H9 (cell line): ENCODE measurements around the gene PLCB1. TPM values are rescaled to one million over a fixed set of nuclear protein-coding genes. Genes with fewer than 3 reads are reported as not detected.

Source experiments
- DNase-seq: peaks from one replicate; pipeline ENCODE4 v3.0.0-alpha.2; 2017
- H2AFZ ChIP-seq: one replicate; pipeline ENCODE4 v1.6.1; 2013; ENCODE audit warnings: mild to moderate bottlenecking, low read length, control low read depth, moderate library complexity
- H2AK5ac ChIP-seq: 2 replicates; pipeline ENCODE4 v1.6.1; 2013; ENCODE audit warnings: low read length, control low read depth, mixed read lengths; ENCODE audit not compliant: insufficient read length
- H2BK120ac ChIP-seq: one replicate; pipeline ENCODE4 v1.6.1; 2013; ENCODE audit warnings: low read depth, mild to moderate bottlenecking, low read length, control low read depth, inconsistent platforms; ENCODE audit not compliant: poor library complexity, severe bottlenecking
- H2BK12ac ChIP-seq: 2 replicates; pipeline ENCODE4 v1.6.1; 2013; ENCODE audit warnings: low read length, control low read depth, mixed read lengths, low read depth; ENCODE audit not compliant: insufficient read length
- H2BK15ac ChIP-seq: 2 replicates; pipeline ENCODE4 v1.6.1; 2013; ENCODE audit warnings: low read depth, low read length, control low read depth
- H2BK20ac ChIP-seq: one replicate; pipeline ENCODE4 v1.6.1; 2013; ENCODE audit warnings: low read depth, mild to moderate bottlenecking, low read length, control low read depth, inconsistent platforms; ENCODE audit not compliant: poor library complexity, severe bottlenecking
- H2BK5ac ChIP-seq: 2 replicates; pipeline ENCODE4 v1.6.1; 2013; ENCODE audit warnings: low read length, control low read depth, mixed read lengths; ENCODE audit not compliant: insufficient read length
- H3K14ac ChIP-seq: 2 replicates; pipeline ENCODE4 v1.6.1; 2013; ENCODE audit warnings: low read length, control low read depth; ENCODE audit not compliant: insufficient read depth
- H3K18ac ChIP-seq: 2 replicates; pipeline ENCODE4 v1.6.1; 2013; ENCODE audit warnings: low read depth, mild to moderate bottlenecking, mixed read lengths, low read length, control low read depth; ENCODE audit not compliant: insufficient read length
- H3K23ac ChIP-seq: 2 replicates; pipeline ENCODE4 v1.6.1; 2013; ENCODE audit warnings: low read length, control low read depth, mixed read lengths, low read depth; ENCODE audit not compliant: insufficient read length
- H3K23me2 ChIP-seq: 2 replicates; pipeline ENCODE4 v1.6.1; 2013; ENCODE audit warnings: low read depth, mild to moderate bottlenecking, mixed read lengths, low read length, control low read depth; ENCODE audit not compliant: insufficient read length, poor library complexity, severe bottlenecking
- H3K27ac ChIP-seq: 2 replicates; pipeline ENCODE4 v1.5.1; 2013; ENCODE audit warnings: low read length, control low read depth, mixed read lengths, low read depth; ENCODE audit not compliant: insufficient read length
- H3K27me3 ChIP-seq: 2 replicates; pipeline ENCODE4 v1.6.1; 2013; ENCODE audit warnings: low read length, control low read depth, inconsistent platforms; ENCODE audit not compliant: insufficient read depth
- H3K4ac ChIP-seq: 2 replicates; pipeline ENCODE4 v1.6.1; 2013; ENCODE audit warnings: low read depth, mild to moderate bottlenecking, control low read depth, inconsistent platforms, low read length, moderate library complexity
- H3K4me1 ChIP-seq: 2 replicates; pipeline ENCODE4 v1.6.1; 2013; ENCODE audit warnings: low read length, control low read depth, inconsistent platforms; ENCODE audit not compliant: insufficient read depth
- H3K4me2 ChIP-seq: 2 replicates; pipeline ENCODE4 v1.6.1; 2013; ENCODE audit warnings: low read length, control low read depth, mixed read lengths; ENCODE audit not compliant: insufficient read length, insufficient read depth
- H3K56ac ChIP-seq: 2 replicates; pipeline ENCODE4 v1.6.1; 2013; ENCODE audit warnings: low read depth, mild to moderate bottlenecking, mixed read lengths, low read length, control low read depth; ENCODE audit not compliant: insufficient read length
- H3K79me1 ChIP-seq: 2 replicates; pipeline ENCODE4 v1.6.1; 2013; ENCODE audit warnings: low read depth, mild to moderate bottlenecking, moderate library complexity, low read length, control low read depth, inconsistent platforms; ENCODE audit not compliant: insufficient read depth, poor library complexity, severe bottlenecking
- H3K79me2 ChIP-seq: 2 replicates; pipeline ENCODE4 v1.6.1; 2013; ENCODE audit warnings: low read length, control low read depth, inconsistent platforms; ENCODE audit not compliant: insufficient read depth
- H3K9ac ChIP-seq: 2 replicates; pipeline ENCODE4 v1.6.1; 2013; ENCODE audit warnings: low read length, control low read depth, mixed read lengths; ENCODE audit not compliant: insufficient read length; ENCODE audit errors: extremely low read depth
- H3K9me3 ChIP-seq: one replicate; pipeline ENCODE4 v1.6.1; 2013; ENCODE audit warnings: low read depth, low read length, inconsistent platforms; ENCODE audit not compliant: control insufficient read depth
- H3T11ph ChIP-seq: one replicate; pipeline ENCODE4 v1.6.1; 2013; ENCODE audit warnings: mild to moderate bottlenecking, low read length, control low read depth, inconsistent platforms
- H4K20me1 ChIP-seq: one replicate; pipeline ENCODE4 v1.6.1; 2013; ENCODE audit not compliant: control insufficient read depth, insufficient read length, insufficient read depth
- H4K5ac ChIP-seq: 2 replicates; pipeline ENCODE4 v1.6.1; 2013; ENCODE audit warnings: low read depth, mild to moderate bottlenecking, mixed read lengths, low read length, control low read depth; ENCODE audit not compliant: insufficient read length
- H4K8ac ChIP-seq: replicated peaks from 2 replicates; pipeline ENCODE4 v1.6.1; 2013; ENCODE audit warnings: low read length, control low read depth, mixed read lengths, low read depth; ENCODE audit not compliant: insufficient read length
- H4K91ac ChIP-seq: 2 replicates; pipeline ENCODE4 v1.6.1; 2013; ENCODE audit warnings: low read depth, mild to moderate bottlenecking, moderate library complexity, mixed read lengths, low read length, control low read depth; ENCODE audit not compliant: insufficient read length
- H3K27ac Mint-ChIP-seq, 3 experiments: 2 replicates in 2 of 3; 3 replicates in 1 of 3; pipeline ENCODE4 v1.8.0; 2020 to 2021; ENCODE audit warnings: mixed read lengths in 3 of 3, mild to moderate bottlenecking in 1 of 3, moderate library complexity in 1 of 3
- H3K27me3 Mint-ChIP-seq: 2 replicates; pipeline ENCODE4 v1.8.0; 2021; ENCODE audit warnings: low read depth, mild to moderate bottlenecking, moderate library complexity, mixed read lengths
- H3K36me3 Mint-ChIP-seq, 3 experiments: 2 replicates in 2 of 3; 3 replicates in 1 of 3; pipeline ENCODE4 v1.8.0; 2020 to 2021; ENCODE audit warnings: low read depth in 3 of 3, mixed read lengths in 3 of 3; ENCODE audit not compliant: insufficient read depth in 1 of 3
- H3K4me1 Mint-ChIP-seq, 2 experiments: 2 replicates each; pipeline ENCODE4 v1.8.0; 2020; ENCODE audit warnings: mixed read lengths in 2 of 2
- H3K4me3 Mint-ChIP-seq, 2 experiments: 2 replicates in 1 of 2; 3 replicates in 1 of 2; pipeline ENCODE4 v1.8.0; 2020 to 2021; ENCODE audit warnings: mild to moderate bottlenecking in 2 of 2, mixed read lengths in 2 of 2, moderate library complexity in 1 of 2
- H3K9me3 Mint-ChIP-seq, 2 experiments: 2 replicates in 1 of 2; 3 replicates in 1 of 2; pipeline ENCODE4 v1.8.0; 2020; ENCODE audit warnings: mild to moderate bottlenecking in 2 of 2, mixed read lengths in 2 of 2, moderate library complexity in 1 of 2
- WGBS: extraction: QIAGEN DNeasy Blood & Tissue Kit; methylation state at CpG from one replicate; pipeline ENCODE4 v1.1.7; 2013; ENCODE audit warnings: missing lambda C conversion rate, low lambda C conversion rate, mixed read lengths; ENCODE audit not compliant: insufficient read length; ENCODE audit errors: extremely low coverage; 5-methylcytosine and 5-hydroxymethylcytosine counted together
- total RNA-seq: library from RNA; stranded (reverse); gene quantifications from 2 replicates; pipeline ENCODE4 v1.2.1, GENCODE V29; 2021
- TF ChIP-seq, protein P1 (sequence below): fragments of 200-600 bp; sonication (generic); conservative IDR thresholded peaks from 3 replicates; pipeline ENCODE4 v1.8.0; 2021; ENCODE audit warnings: antibody characterized with exemption, mild to moderate bottlenecking

Gene PLCB1
- total RNA-seq, 1 experiment from 2014 or later = 11.5 TPM

DNA sequence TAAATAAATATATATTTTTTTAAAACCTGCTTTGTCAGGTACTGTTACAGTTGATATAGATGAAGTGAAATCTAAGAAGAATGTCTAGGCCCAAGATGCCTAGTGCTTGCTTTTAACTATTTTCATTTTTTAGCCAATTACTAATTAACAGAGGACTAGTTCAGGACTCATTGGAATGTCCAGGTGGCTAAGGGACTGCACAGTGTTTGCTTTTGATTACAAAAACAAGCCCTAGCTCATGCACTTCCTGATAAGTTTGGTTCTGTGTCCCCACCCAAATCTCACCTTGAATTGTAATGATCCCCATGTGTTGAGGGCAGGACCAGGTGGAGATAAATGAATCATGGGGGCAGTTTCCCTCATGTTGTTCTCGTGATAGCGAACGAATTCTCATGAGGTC is 417.1 kb downstream of the PLCB1 start:
- H3K27ac Mint-ChIP-seq = no peak overlapping the region
- no peak for DNase-seq

More for the DNA sequence above, 417.1 kb downstream of the PLCB1 start:
- no peaks in the 10 kb centered on the region for H3K4me1 ChIP-seq
- no peaks in the 10 kb centered on the region for H3K79me1 ChIP-seq
- TF ChIP-seq, protein P1, sequence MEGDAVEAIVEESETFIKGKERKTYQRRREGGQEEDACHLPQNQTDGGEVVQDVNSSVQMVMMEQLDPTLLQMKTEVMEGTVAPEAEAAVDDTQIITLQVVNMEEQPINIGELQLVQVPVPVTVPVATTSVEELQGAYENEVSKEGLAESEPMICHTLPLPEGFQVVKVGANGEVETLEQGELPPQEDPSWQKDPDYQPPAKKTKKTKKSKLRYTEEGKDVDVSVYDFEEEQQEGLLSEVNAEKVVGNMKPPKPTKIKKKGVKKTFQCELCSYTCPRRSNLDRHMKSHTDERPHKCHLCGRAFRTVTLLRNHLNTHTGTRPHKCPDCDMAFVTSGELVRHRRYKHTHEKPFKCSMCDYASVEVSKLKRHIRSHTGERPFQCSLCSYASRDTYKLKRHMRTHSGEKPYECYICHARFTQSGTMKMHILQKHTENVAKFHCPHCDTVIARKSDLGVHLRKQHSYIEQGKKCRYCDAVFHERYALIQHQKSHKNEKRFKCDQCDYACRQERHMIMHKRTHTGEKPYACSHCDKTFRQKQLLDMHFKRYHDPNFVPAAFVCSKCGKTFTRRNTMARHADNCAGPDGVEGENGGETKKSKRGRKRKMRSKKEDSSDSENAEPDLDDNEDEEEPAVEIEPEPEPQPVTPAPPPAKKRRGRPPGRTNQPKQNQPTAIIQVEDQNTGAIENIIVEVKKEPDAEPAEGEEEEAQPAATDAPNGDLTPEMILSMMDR = no peak
- no peak overlapping the region for H4K8ac ChIP-seq
- no peak overlapping the region for H3K4me2 ChIP-seq
- H3K56ac ChIP-seq = no peak overlapping the region
- no peak overlapping the region for H2BK20ac ChIP-seq
- no peaks in the 10 kb centered on the region for H4K20me1 ChIP-seq
- no peak overlapping the region for H3K27ac ChIP-seq
- no peak overlapping the region for H3K4ac ChIP-seq
- no peak overlapping the region for H2BK5ac ChIP-seq
- H3K18ac ChIP-seq = no peak overlapping the region
- no peak overlapping the region for H2BK15ac ChIP-seq
- no peaks in the 10 kb centered on the region for H3K4me1 Mint-ChIP-seq
- H3K4me3 Mint-ChIP-seq = no peak overlapping the region
- no peaks in the 10 kb centered on the region for H3K27me3 ChIP-seq
- H4K91ac ChIP-seq = no peak overlapping the region
- no peak overlapping the region for H2BK12ac ChIP-seq
- H3K27me3 Mint-ChIP-seq = no peaks in the 10 kb centered on the region
- H3K9ac ChIP-seq = no peak overlapping the region
- H4K5ac ChIP-seq = no peak overlapping the region
- H3K14ac ChIP-seq = no peak overlapping the region
- no peak overlapping the region for H2AFZ ChIP-seq
- H3K79me2 ChIP-seq = no peaks in the 10 kb centered on the region
- H3T11ph ChIP-seq = no peak overlapping the region
- no peak overlapping the region for H2BK120ac ChIP-seq
- H3K36me3 Mint-ChIP-seq = no peaks in the 10 kb centered on the region
- no CpG with 5 or more reads among the region's 3 CpGs for WGBS
- no peaks in the 10 kb centered on the region for H3K23me2 ChIP-seq
- no peak overlapping the region for H3K23ac ChIP-seq
- no peak overlapping the region for H2AK5ac ChIP-seq
- no peaks in the 10 kb centered on the region for H3K9me3 ChIP-seq
- H3K9me3 Mint-ChIP-seq = no peaks in the 10 kb centered on the region
